Activated T-helper 2 cell treated with anti-CD3 and anti-CD28 coated beads, Interferon-gamma antibody, Interleukin-2, Interleukin-4, amounts not matched to agents 10 μg/mL and 5 μg/mL and 100 μg/mL, durations not matched to agents 14 hours and 24 hours and 36 hours (primary cell): ENCODE results near the gene CD93. TPM values are rescaled to one million over a fixed set of nuclear protein-coding genes. Genes with fewer than 3 reads are reported as not detected.

Experiments
- DNase-seq: peaks from one replicate; pipeline ENCODE4 v3.0.0; 2021; ENCODE audit warnings: low spot score
- H3K27ac Mint-ChIP-seq: one replicate; pipeline ENCODE4 v1.8.0; 2021; ENCODE audit warnings: mixed read lengths
- H3K27me3 Mint-ChIP-seq: one replicate; pipeline ENCODE4 v1.8.0; 2021; ENCODE audit warnings: low read depth, mixed read lengths
- H3K36me3 Mint-ChIP-seq: one replicate; pipeline ENCODE4 v1.8.0; 2021; ENCODE audit warnings: low read depth, mixed read lengths
- H3K4me1 Mint-ChIP-seq: one replicate; pipeline ENCODE4 v1.8.0; 2021; ENCODE audit warnings: low read depth, mixed read lengths
- H3K4me3 Mint-ChIP-seq: one replicate; pipeline ENCODE4 v1.8.0; 2021; ENCODE audit warnings: low read depth, mild to moderate bottlenecking, moderate library complexity, mixed read lengths
- H3K9me3 Mint-ChIP-seq: one replicate; pipeline ENCODE4 v1.8.0; 2021; ENCODE audit warnings: mixed read lengths
- intact Hi-C: fragments of 100-400 bp; cut with micrococcal nuclease; formaldehyde crosslinking; loops from one replicate; pipeline ENCODE4 v1.15.1; 2023
- total RNA-seq: library from RNA; stranded (reverse); gene quantifications from 2 replicates; pipeline ENCODE4 v1.2.3, GENCODE V29; 2022

Gene CD93
- total RNA-seq, 1 donor from 2014 or later = 1.9 TPM

GRCh38 chr20:23039136-23039875, 46.8 kb downstream of the CD93 start:
- Mint-ChIP-seq H3K27me3 (peaks cover 30% of the 10 kb centered on the region), H3K4me3 (no peak overlapping the region), H3K27ac (no peak overlapping the region), H3K9me3 (no peaks in the 10 kb centered on the region), H3K4me1 (no peaks in the 10 kb centered on the region), H3K36me3 (no peaks in the 10 kb centered on the region)
- intact Hi-C loops = no loop called here
- DNase-seq = no peak

GRCh38 chr20:23037017-23037481, 49.1 kb downstream of the CD93 start:
- peaks cover 17% of the 10 kb centered on the region for H3K27me3 Mint-ChIP-seq
- H3K4me3 Mint-ChIP-seq = no peak overlapping the region
- no peak overlapping the region for H3K27ac Mint-ChIP-seq
- H3K36me3 Mint-ChIP-seq = no peaks in the 10 kb centered on the region
- H3K4me1 Mint-ChIP-seq = no peaks in the 10 kb centered on the region
- intact Hi-C loops = no loop called here
- H3K9me3 Mint-ChIP-seq = no peaks in the 10 kb centered on the region
- DNase-seq = no peak

GRCh38 chr20:23036371-23036770, 49.8 kb downstream of the CD93 start:
- H3K36me3 Mint-ChIP-seq = no peaks in the 10 kb centered on the region
- H3K4me1 Mint-ChIP-seq = no peaks in the 10 kb centered on the region
- H3K9me3 Mint-ChIP-seq = no peaks in the 10 kb centered on the region
- intact Hi-C loops = no loop called here
- DNase-seq = no peak
- H3K27ac Mint-ChIP-seq = no peak overlapping the region
- peaks cover 16% of the 10 kb centered on the region for H3K27me3 Mint-ChIP-seq
- no peak overlapping the region for H3K4me3 Mint-ChIP-seq

- intact Hi-C loops = no loop called here
These were observed 50.4 kb downstream of the CD93 start for GRCh38 chr20:23035731-23036130.

GRCh38 chr20:23034721-23035671, 51.1 kb downstream of the CD93 start, which contains the start of gene SSTR4:
TSS of gene SSTR4 (plus strand) at chr20:23035312. CDS start at chr20:23035484, 172 bp downstream.
- Mint-ChIP-seq H3K4me3 (no peak within 1 kb of the TSS), H3K9me3 (no peaks in the 10 kb centered on the region), H3K27ac (no peak within 1 kb of the TSS), H3K36me3 (no peaks in the 10 kb centered on the region), H3K4me1 (no peaks in the 10 kb centered on the region), H3K27me3 (peaks cover 11% of the 10 kb centered on the region)
- intact Hi-C loops = no loop called here
- DNase-seq = no peak

More at GRCh38 chr20:23035731-23036130, 50.4 kb downstream of the CD93 start:
- H3K27ac Mint-ChIP-seq = no peak overlapping the region
- H3K27me3 Mint-ChIP-seq = peaks cover 16% of the 10 kb centered on the region
- no peak for DNase-seq
- H3K4me3 Mint-ChIP-seq = no peak overlapping the region
- H3K36me3 Mint-ChIP-seq = no peaks in the 10 kb centered on the region
- no peaks in the 10 kb centered on the region for H3K9me3 Mint-ChIP-seq
- H3K4me1 Mint-ChIP-seq = no peaks in the 10 kb centered on the region

- Mint-ChIP-seq H3K9me3 (no peaks in the 10 kb centered on the region), H3K4me3 (no peak overlapping the region), H3K27me3 (peaks cover 13% of the 10 kb centered on the region), H3K36me3 (no peaks in the 10 kb centered on the region), H3K27ac (no peak overlapping the region), H3K4me1 (no peaks in the 10 kb centered on the region)
- intact Hi-C loops = no loop called here
- no peak for DNase-seq
These were observed 52.2 kb downstream of the CD93 start for GRCh38 chr20:23033918-23034317.

- intact Hi-C loops = no loop called here
- no peak for DNase-seq
- no peak overlapping the region for H3K27ac Mint-ChIP-seq
- no peaks in the 10 kb centered on the region for H3K4me1 Mint-ChIP-seq
- H3K9me3 Mint-ChIP-seq = no peaks in the 10 kb centered on the region
- no peaks in the 10 kb centered on the region for H3K36me3 Mint-ChIP-seq
- H3K4me3 Mint-ChIP-seq = no peak overlapping the region
- H3K27me3 Mint-ChIP-seq = peaks cover 13% of the 10 kb centered on the region
These were observed 53.4 kb downstream of the CD93 start for GRCh38 chr20:23032750-23033078.

- Mint-ChIP-seq H3K36me3 (no peaks in the 10 kb centered on the region), H3K4me3 (no peak overlapping the region), H3K27me3 (peaks cover 13% of the 10 kb centered on the region), H3K4me1 (no peaks in the 10 kb centered on the region), H3K9me3 (no peaks in the 10 kb centered on the region), H3K27ac (no peak overlapping the region)
- DNase-seq = no peak
- intact Hi-C loops = no loop called here
These were observed 53.9 kb downstream of the CD93 start for GRCh38 chr20:23032056-23032749.

- H3K27ac Mint-ChIP-seq = no peak overlapping the region
- H3K4me1 Mint-ChIP-seq = no peaks in the 10 kb centered on the region
- H3K4me3 Mint-ChIP-seq = no peak overlapping the region
- DNase-seq = no peak
- H3K9me3 Mint-ChIP-seq = no peaks in the 10 kb centered on the region
- intact Hi-C loops = no loop called here
- H3K27me3 Mint-ChIP-seq = peaks cover 6% of the 10 kb centered on the region
- no peaks in the 10 kb centered on the region for H3K36me3 Mint-ChIP-seq
These were observed 54.8 kb downstream of the CD93 start for GRCh38 chr20:23031346-23031745.

Other genes with a start within 250 kb of the CD93 start
- not detected in 2 replicates for gene SSTR4, start 51.0 kb downstream of the CD93 start, total RNA-seq
- not detected in 2 replicates for gene THBD, start 36.7 kb downstream of the CD93 start, total RNA-seq